HEK293 (cell line): ENCODE data around the gene SOX12.

ENCODE experiments used
- AEBP2 ChIP-seq: fragments of 450-650 bp; formaldehyde crosslinking; IDR thresholded peaks from 2 replicates; pipeline ENCODE4 v1.5.1; 2016; ENCODE audit warnings: missing biosample characterization, missing genetic modification characterization, borderline replicate concordance
- ELK4 ChIP-seq: IDR thresholded peaks from 2 replicates; pipeline ENCODE4 v1.6.1; 2011; ENCODE audit warnings: mild to moderate bottlenecking, low read depth, low read length, borderline replicate concordance
- INSM2 ChIP-seq: fragments of 450-650 bp; formaldehyde crosslinking; IDR thresholded peaks from 2 replicates; pipeline ENCODE4 v1.5.1; 2016; ENCODE audit warnings: missing biosample characterization, missing genetic modification characterization
- SALL2 ChIP-seq: fragments of 450-650 bp; formaldehyde crosslinking; IDR thresholded peaks from 2 replicates; pipeline ENCODE4 v1.5.0; 2017; ENCODE audit warnings: missing biosample characterization, mild to moderate bottlenecking, missing genetic modification characterization, borderline replicate concordance
- SP3 ChIP-seq: fragments of 450-650 bp; formaldehyde crosslinking; IDR thresholded peaks from 2 replicates; pipeline ENCODE4 v1.5.1; 2016; ENCODE audit warnings: missing biosample characterization, missing genetic modification characterization
- YY2 ChIP-seq: fragments of 450-650 bp; formaldehyde crosslinking; IDR thresholded peaks from 2 replicates; pipeline ENCODE4 v1.5.1; 2016; ENCODE audit warnings: missing biosample characterization, missing genetic modification characterization
- ZEB2 ChIP-seq: fragments of 450-650 bp; formaldehyde crosslinking; IDR thresholded peaks from 2 replicates; pipeline ENCODE4 v1.5.1; 2016; ENCODE audit warnings: missing biosample characterization, missing genetic modification characterization
- ZFP69B ChIP-seq: fragments of 450-650 bp; formaldehyde crosslinking; IDR thresholded peaks from 2 replicates; pipeline ENCODE4 v1.5.1; 2016; ENCODE audit warnings: missing biosample characterization, missing genetic modification characterization
- ZNF121 ChIP-seq: fragments of 450-650 bp; formaldehyde crosslinking; IDR thresholded peaks from 2 replicates; pipeline ENCODE4 v1.5.1; 2016; ENCODE audit warnings: missing biosample characterization, missing genetic modification characterization
- ZNF19 ChIP-seq: fragments of 450-650 bp; formaldehyde crosslinking; IDR thresholded peaks from 2 replicates; pipeline ENCODE4; 2016; ENCODE audit warnings: missing biosample characterization, missing genetic modification characterization, low read depth
- ZNF211 ChIP-seq: fragments of 450-650 bp; formaldehyde crosslinking; IDR thresholded peaks from 2 replicates; pipeline ENCODE4 v1.5.1; 2016; ENCODE audit warnings: low read depth, missing biosample characterization, missing genetic modification characterization
- ZNF248 ChIP-seq: fragments of 450-650 bp; formaldehyde crosslinking; IDR thresholded peaks from 2 replicates; pipeline ENCODE4 v1.5.1; 2017; ENCODE audit warnings: missing biosample characterization, missing genetic modification characterization
- ZNF26 ChIP-seq: fragments of 450-650 bp; formaldehyde crosslinking; IDR thresholded peaks from 2 replicates; pipeline ENCODE4 v1.5.1; 2016; ENCODE audit warnings: missing biosample characterization, missing genetic modification characterization
- ZNF398 ChIP-seq: fragments of 450-650 bp; formaldehyde crosslinking; IDR thresholded peaks from 2 replicates; pipeline ENCODE4 v1.5.1; 2017; ENCODE audit warnings: missing biosample characterization, missing genetic modification characterization
- ZNF513 ChIP-seq: fragments of 450-650 bp; IDR thresholded peaks from 2 replicates; pipeline ENCODE4 v1.5.1; 2018; ENCODE audit warnings: missing biosample characterization, missing genetic modification characterization
- ZNF558 ChIP-seq: fragments of 450-650 bp; formaldehyde crosslinking; IDR thresholded peaks from 2 replicates; pipeline ENCODE4 v1.5.1; 2016; ENCODE audit warnings: missing biosample characterization, missing genetic modification characterization
- ZNF571 ChIP-seq: fragments of 450-650 bp; formaldehyde crosslinking; IDR thresholded peaks from 2 replicates; pipeline ENCODE4 v1.5.0; 2017; ENCODE audit warnings: missing biosample characterization, missing genetic modification characterization
- ZNF692 ChIP-seq: fragments of 450-650 bp; formaldehyde crosslinking; IDR thresholded peaks from 2 replicates; pipeline ENCODE4 v1.5.1; 2016; ENCODE audit warnings: missing biosample characterization, missing genetic modification characterization
- ZNF76 ChIP-seq: fragments of 450-650 bp; formaldehyde crosslinking; IDR thresholded peaks from 2 replicates; pipeline ENCODE4; 2016; ENCODE audit warnings: low read depth, missing biosample characterization, missing genetic modification characterization, borderline replicate concordance
- ZNF785 ChIP-seq: fragments of 450-650 bp; formaldehyde crosslinking; IDR thresholded peaks from 2 replicates; pipeline ENCODE4 v1.5.1; 2016; ENCODE audit warnings: missing biosample characterization, missing genetic modification characterization
- ZSCAN16 ChIP-seq: fragments of 450-650 bp; formaldehyde crosslinking; IDR thresholded peaks from 2 replicates; pipeline ENCODE4 v1.5.1; 2016; ENCODE audit warnings: missing biosample characterization, missing genetic modification characterization
- ZSCAN18 ChIP-seq: fragments of 450-650 bp; formaldehyde crosslinking; IDR thresholded peaks from 2 replicates; pipeline ENCODE4 v1.5.1; 2016; ENCODE audit warnings: missing biosample characterization, missing genetic modification characterization

SOX12 gene

GRCh38 chr20:371755-372542 is 46.6 kb downstream of the SOX12 start (continued):
- TF ChIP-seq AEBP2 (tag by site-specific recombination) = no peak
- peak; percentile 70; the same call in 1 of the 2 replicates for TF ChIP-seq ZEB2 (tag by site-specific recombination)
- no peak for TF ChIP-seq SALL2 (tag by site-specific recombination)
- no peak for TF ChIP-seq ZNF19
- no peak for TF ChIP-seq ZNF121 (tag by site-specific recombination)
- no peak for TF ChIP-seq YY2
- TF ChIP-seq ZSCAN18 = 0 out of 2 replicates have a peak, but pooled peaks have one; percentile 44
- no peak for TF ChIP-seq ZSCAN16 (tag by site-specific recombination)
- TF ChIP-seq ZNF513 (tag by site-specific recombination) = 0 out of 2 replicates have a peak, but pooled peaks have one; percentile 9
- TF ChIP-seq ZNF26 (tag by site-specific recombination) = no peak
- TF ChIP-seq INSM2 (tag by site-specific recombination) = no peak
- TF ChIP-seq ZNF248 (tag by site-specific recombination) = no peak
- TF ChIP-seq ELK4 = no peak
- peak; percentile 29; the same call in 1 of the 2 replicates for TF ChIP-seq ZNF76
- TF ChIP-seq ZNF692 (tag by site-specific recombination) = peak; percentile 83
- TF ChIP-seq ZNF785 = no peak
- peak; percentile 46; the same call in 1 of the 2 replicates for TF ChIP-seq ZNF398 (tag by site-specific recombination)
- no peak for TF ChIP-seq ZNF211 (tag by site-specific recombination)
- TF ChIP-seq SP3 = no peak
- peak; percentile 83; the same call in 1 of the 2 replicates for TF ChIP-seq ZFP69B
- peak; percentile 29; the same call in 1 of the 2 replicates for TF ChIP-seq ZNF558 (tag by site-specific recombination)
- TF ChIP-seq ZNF571 (tag by site-specific recombination) = no peak
